ENCODE data around the gene HSPB7. TPM values are rescaled to one million over a fixed set of nuclear protein-coding genes. Genes with fewer than 3 reads are reported as not detected.

HSPB7 gene
- total and polyA plus RNA-seq, 8 donors, result 1.5 to 22.1 (median 3.7) TPM

- H3K36me3 ChIP-seq, result peaks cover 5 to 46% of the 10 kb centered on the region in 2 donors
- H3K4me1 ChIP-seq, result peaks cover 8 to 49% of the 10 kb centered on the region in 2 donors
- no peak overlapping the region for H3K4me3 ChIP-seq
- H3K27me3 ChIP-seq, result no peaks in the 10 kb centered on the region
- no peak for TF ChIP-seq CTCF (IDR thresholded peaks at IDR 0.05)
- no peak for ATAC-seq
- no peak overlapping the region for H3K27ac ChIP-seq
- H3K9me3 ChIP-seq, result no peaks in the 10 kb centered on the region
- intact Hi-C loops (cut with DNase I), result no loop called here
- no peak for DNase-seq
Observed at GRCh38 chr1:15970911-15971310, 46.9 kb downstream of the HSPB7 start.

GRCh38 chr1:15969321-15969880, 48.4 kb downstream of the HSPB7 start:
- ATAC-seq (no peak), DNase-seq (no peak)
- no peak overlapping the region for H3K4me3 ChIP-seq
- H3K4me1 ChIP-seq, result peaks cover 9 to 55% of the 10 kb centered on the region in 2 donors
- H3K36me3 ChIP-seq, result peaks cover 5 to 46% of the 10 kb centered on the region in 2 donors
- no peaks in the 10 kb centered on the region for H3K27me3 ChIP-seq
- H3K9me3 ChIP-seq, result no peaks in the 10 kb centered on the region
- no peak overlapping the region for H3K27ac ChIP-seq
- intact Hi-C loops (cut with DNase I), result no loop called here
- TF ChIP-seq CTCF (IDR thresholded peaks at IDR 0.05), result no peak

GRCh38 chr1:15968172-15968571, 49.7 kb downstream of the HSPB7 start:
- Histone ChIP-seq H3K9me3 (no peaks in the 10 kb centered on the region), H3K4me1 (peaks cover 9 to 60% of the 10 kb centered on the region in 2 donors), H3K36me3 (peaks cover 5 to 43% of the 10 kb centered on the region in 2 donors), H3K4me3 (no peak overlapping the region), H3K27me3 (no peaks in the 10 kb centered on the region), H3K27ac (peak overlapping the region in 1 of 2 donors; percentile 13)
- DNase-seq (no peak), ATAC-seq (no peak)
- intact Hi-C loops (cut with DNase I), result no loop called here
- no peak for TF ChIP-seq CTCF (IDR thresholded peaks at IDR 0.05)

- Histone ChIP-seq H3K27ac (peak overlapping the region in 1 of 2 donors; percentile 81), H3K27me3 (no peaks in the 10 kb centered on the region), H3K4me1 (peaks cover 9 to 69% of the 10 kb centered on the region in 2 donors), H3K36me3 (peaks cover 0 to 38% of the 10 kb centered on the region in 2 donors), H3K4me3 (no peak overlapping the region), H3K9me3 (no peaks in the 10 kb centered on the region)
- DNase-seq, result no peak
- no peak for TF ChIP-seq CTCF (IDR thresholded peaks at IDR 0.05)
- ATAC-seq, result no peak
- intact Hi-C loops (cut with DNase I), result no loop called here
Observed at GRCh38 chr1:15966956-15967344, 50.9 kb downstream of the HSPB7 start.

GRCh38 chr1:15966081-15966955, 51.5 kb downstream of the HSPB7 start:
- no peak overlapping the region for H3K4me3 ChIP-seq
- H3K9me3 ChIP-seq, result no peaks in the 10 kb centered on the region
- intact Hi-C loops (cut with DNase I), result no loop called here
- peak; percentile 77 for ATAC-seq
- no peak for DNase-seq
- H3K27me3 ChIP-seq, result no peaks in the 10 kb centered on the region
- H3K4me1 ChIP-seq, result peaks cover 9 to 65% of the 10 kb centered on the region in 2 donors
- peaks cover 0 to 40% of the 10 kb centered on the region in 2 donors for H3K36me3 ChIP-seq
- no peak for TF ChIP-seq CTCF (IDR thresholded peaks at IDR 0.05)
- H3K27ac ChIP-seq, result peak overlapping the region; percentile 70 to 81
